ENCODE results near the gene P3R3URF. TPM values are rescaled to one million over a fixed set of nuclear protein-coding genes. Genes with fewer than 3 reads are reported as not detected.

The P3R3URF gene
- polyA plus RNA-seq, 3 donors, result not detected

DNA sequence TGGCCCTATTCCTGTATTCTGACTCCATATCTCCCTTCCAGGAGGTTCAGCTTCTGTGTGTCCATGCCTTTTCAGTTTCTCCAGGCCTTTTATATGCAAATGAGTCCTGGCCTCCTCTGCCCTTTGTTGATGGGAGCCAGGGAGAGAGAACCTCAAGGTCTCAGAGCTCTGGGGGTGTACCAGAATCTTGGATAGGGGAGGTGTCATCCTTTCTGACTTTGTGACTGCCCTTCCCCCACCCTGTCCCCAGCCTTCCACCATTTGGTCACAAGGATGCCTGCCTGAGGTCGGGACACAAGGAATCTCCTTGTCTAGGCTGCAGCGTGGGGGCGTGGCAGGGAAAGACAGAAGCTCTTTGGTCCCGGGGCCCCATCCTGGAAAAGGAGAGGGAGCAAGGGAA, 45.5 kb upstream of the P3R3URF start:
- Mint-ChIP-seq H3K4me1 (peaks cover 2% of the 10 kb centered on the region), H3K27me3 (ENCODE audit: low read depth in 3 of 3) (peaks cover 0 to 5% (median 1%) of the 10 kb centered on the region in 3 donors), H3K36me3 (no peaks in the 10 kb centered on the region), H3K4me3 (no peak overlapping the region), H3K27ac (peak overlapping the region in 1 of 7 donors; percentile 27), H3K9me3 (peaks cover 0 to 1% (median 0%) of the 10 kb centered on the region in 7 donors)
- no peak overlapping the region for H3K4me3 ChIP-seq (replicated peaks in 1 of 3; ENCODE audit: low read depth in 2 of 3, low read length in 3 of 3)
- no peak overlapping the region for H3K4me2 ChIP-seq (replicated peaks; ENCODE audit: extremely low read depth, low read length, poor library complexity, severe bottlenecking)
- no peak for DNase-seq
- H3K27me3 ChIP-seq (ENCODE audit: control insufficient read depth in 2 of 2, insufficient read depth in 2 of 2, low read length in 2 of 2), result no peaks in the 10 kb centered on the region
- intact Hi-C loops (cut with micrococcal nuclease), result no loop called here
- H4K20me1 ChIP-seq (ENCODE audit: insufficient read depth, low read length), result no peaks in the 10 kb centered on the region
- no peaks in the 10 kb centered on the region for H3K9me3 ChIP-seq (replicated peaks in 1 of 2; ENCODE audit: control insufficient read depth in 1 of 2, insufficient read depth in 1 of 2, low read length in 2 of 2)
- H3K4me1 ChIP-seq (ENCODE audit: control insufficient read depth in 1 of 2, insufficient read depth in 2 of 2, low read length in 2 of 2), result no peaks in the 10 kb centered on the region
- no peaks in the 10 kb centered on the region for H3K36me3 ChIP-seq (replicated peaks in 1 of 2; ENCODE audit: control insufficient read depth in 1 of 2, insufficient read depth in 2 of 2, low read length in 2 of 2)
- H3K27ac ChIP-seq (ENCODE audit: low read depth in 1 of 2, low read length in 2 of 2), result no peak overlapping the region
- TF ChIP-seq, protein P1, sequence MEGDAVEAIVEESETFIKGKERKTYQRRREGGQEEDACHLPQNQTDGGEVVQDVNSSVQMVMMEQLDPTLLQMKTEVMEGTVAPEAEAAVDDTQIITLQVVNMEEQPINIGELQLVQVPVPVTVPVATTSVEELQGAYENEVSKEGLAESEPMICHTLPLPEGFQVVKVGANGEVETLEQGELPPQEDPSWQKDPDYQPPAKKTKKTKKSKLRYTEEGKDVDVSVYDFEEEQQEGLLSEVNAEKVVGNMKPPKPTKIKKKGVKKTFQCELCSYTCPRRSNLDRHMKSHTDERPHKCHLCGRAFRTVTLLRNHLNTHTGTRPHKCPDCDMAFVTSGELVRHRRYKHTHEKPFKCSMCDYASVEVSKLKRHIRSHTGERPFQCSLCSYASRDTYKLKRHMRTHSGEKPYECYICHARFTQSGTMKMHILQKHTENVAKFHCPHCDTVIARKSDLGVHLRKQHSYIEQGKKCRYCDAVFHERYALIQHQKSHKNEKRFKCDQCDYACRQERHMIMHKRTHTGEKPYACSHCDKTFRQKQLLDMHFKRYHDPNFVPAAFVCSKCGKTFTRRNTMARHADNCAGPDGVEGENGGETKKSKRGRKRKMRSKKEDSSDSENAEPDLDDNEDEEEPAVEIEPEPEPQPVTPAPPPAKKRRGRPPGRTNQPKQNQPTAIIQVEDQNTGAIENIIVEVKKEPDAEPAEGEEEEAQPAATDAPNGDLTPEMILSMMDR (IDR thresholded peaks at IDR 0.05), result no peak
- WGBS (ENCODE audit: insufficient coverage), result 100% methylated on average over 2 of the region's 4 CpGs
- H3K9ac ChIP-seq (ENCODE audit: insufficient read depth, low read length, poor library complexity, severe bottlenecking), result no peak overlapping the region
- H2AFZ ChIP-seq (ENCODE audit: insufficient read depth, low read depth, low read length, poor library complexity, severe bottlenecking), result no peak overlapping the region
- H3K79me2 ChIP-seq (ENCODE audit: insufficient read depth, low read length), result no peaks in the 10 kb centered on the region

GRCh38 chr1:46220808-46221207, 44.5 kb upstream of the P3R3URF start:
- peaks cover 0 to 4% (median 1%) of the 10 kb centered on the region in 3 donors for H3K27me3 Mint-ChIP-seq (ENCODE audit: low read depth in 3 of 3)
- Histone ChIP-seq H3K9me3 (replicated peaks in 1 of 2; ENCODE audit: control insufficient read depth in 1 of 2, insufficient read depth in 1 of 2, low read length in 2 of 2) (no peaks in the 10 kb centered on the region), H3K36me3 (replicated peaks in 1 of 2; ENCODE audit: control insufficient read depth in 1 of 2, insufficient read depth in 2 of 2, low read length in 2 of 2) (no peaks in the 10 kb centered on the region), H3K4me3 (replicated peaks in 1 of 3; ENCODE audit: low read depth in 2 of 3, low read length in 3 of 3) (no peak overlapping the region), H2AFZ (ENCODE audit: insufficient read depth, low read depth, low read length, poor library complexity, severe bottlenecking) (no peak overlapping the region), H3K4me2 (replicated peaks; ENCODE audit: extremely low read depth, low read length, poor library complexity, severe bottlenecking) (no peak overlapping the region), H4K20me1 (ENCODE audit: insufficient read depth, low read length) (no peaks in the 10 kb centered on the region), H3K79me2 (ENCODE audit: insufficient read depth, low read length) (no peaks in the 10 kb centered on the region), H3K4me1 (ENCODE audit: control insufficient read depth in 1 of 2, insufficient read depth in 2 of 2, low read length in 2 of 2) (no peaks in the 10 kb centered on the region), H3K9ac (ENCODE audit: insufficient read depth, low read length, poor library complexity, severe bottlenecking) (no peak overlapping the region), H3K27ac (ENCODE audit: low read depth in 1 of 2, low read length in 2 of 2) (no peak overlapping the region), H3K27me3 (ENCODE audit: control insufficient read depth in 2 of 2, insufficient read depth in 2 of 2, low read length in 2 of 2) (no peaks in the 10 kb centered on the region)
- WGBS (ENCODE audit: insufficient coverage), result no CpG with 5 or more reads among the region's 3 CpGs
- H3K4me3 Mint-ChIP-seq, result no peak overlapping the region
- intact Hi-C loops (cut with micrococcal nuclease), result no loop called here
- peaks cover 0 to 1% (median 0%) of the 10 kb centered on the region in 7 donors for H3K9me3 Mint-ChIP-seq
- no peaks in the 10 kb centered on the region for H3K36me3 Mint-ChIP-seq
- TF ChIP-seq, protein P1 (IDR thresholded peaks at IDR 0.05), result no peak
- H3K27ac Mint-ChIP-seq, result no peak overlapping the region
- H3K4me1 Mint-ChIP-seq, result peaks cover 2% of the 10 kb centered on the region
- no peak for DNase-seq
